ENCODE measurements around the gene PRDM5.
"Not testable (repeated sequence)": the region's sequence is repeated elsewhere in the genome, so short reads cannot be mapped to it uniquely, and the experiment has no call there.

The PRDM5 gene

GRCh38 chr4:120741636-120742035 lies 180.9 kb downstream of the PRDM5 start:
- DNase-seq, result not testable (repeated sequence)

GRCh38 chr4:120736312-120736711 lies 186.2 kb downstream of the PRDM5 start:
- no peak for DNase-seq

- DNase-seq, result no peak
These were observed 188.6 kb downstream of the PRDM5 start for GRCh38 chr4:120733968-120734367.

GRCh38 chr4:120733054-120733453 lies 189.5 kb downstream of the PRDM5 start:
- DNase-seq, result no peak

GRCh38 chr4:120731561-120731960 lies 191.0 kb downstream of the PRDM5 start:
- DNase-seq, result no peak

GRCh38 chr4:120730777-120731320 lies 191.7 kb downstream of the PRDM5 start:
- no peak for DNase-seq

GRCh38 chr4:120728892-120729675 lies 193.4 kb downstream of the PRDM5 start:
- no peak for DNase-seq

GRCh38 chr4:120725639-120726580 lies 196.6 kb downstream of the PRDM5 start:
- DNase-seq, result no peak

GRCh38 chr4:120724656-120725055 lies 197.9 kb downstream of the PRDM5 start:
- DNase-seq, result no peak

- no peak for DNase-seq
These were observed 198.5 kb downstream of the PRDM5 start for GRCh38 chr4:120723986-120724385.

- no peak for DNase-seq
These were observed 199.4 kb downstream of the PRDM5 start for GRCh38 chr4:120723105-120723504.

GRCh38 chr4:120722655-120723054 lies 199.9 kb downstream of the PRDM5 start:
- DNase-seq, result no peak

GRCh38 chr4:120720354-120720934 lies 202.1 kb downstream of the PRDM5 start:
- DNase-seq, result no peak

- peak in 1 of 2 donors; percentile 1 for DNase-seq
These were observed 203.5 kb downstream of the PRDM5 start for GRCh38 chr4:120718979-120719566.

- DNase-seq, result no peak
These were observed 206.2 kb downstream of the PRDM5 start for GRCh38 chr4:120716346-120716745.

- no peak for DNase-seq
These were observed 208.0 kb downstream of the PRDM5 start for GRCh38 chr4:120714417-120715010.

GRCh38 chr4:120709991-120710390 lies 212.5 kb downstream of the PRDM5 start:
- DNase-seq, result no peak

- DNase-seq, result no peak
These were observed 218.0 kb downstream of the PRDM5 start for GRCh38 chr4:120704538-120704937.

- DNase-seq, result no peak
These were observed 218.6 kb downstream of the PRDM5 start for GRCh38 chr4:120703908-120704307.

GRCh38 chr4:120699354-120699753 lies 223.2 kb downstream of the PRDM5 start:
- DNase-seq, result no peak

- DNase-seq, result no peak
These were observed 227.6 kb downstream of the PRDM5 start for GRCh38 chr4:120694973-120695372.

- DNase-seq, result no peak
These were observed 228.7 kb downstream of the PRDM5 start for GRCh38 chr4:120693816-120694215.
